Kidney epithelial cell (primary cell): Measurements from ENCODE around the gene RTN4IP1. TPM values are rescaled to one million over a fixed set of nuclear protein-coding genes. Genes with fewer than 3 reads are reported as not detected.

Experiments used
- DNase-seq: peaks from one replicate; pipeline ENCODE4 v3.0.0-alpha.2; 2010; ENCODE audit warnings: low read depth
- H3K27me3 ChIP-seq: 2 replicates; pipeline ENCODE4 v1.6.0; 2011; ENCODE audit warnings: low read length; ENCODE audit not compliant: control insufficient read depth, insufficient read depth
- H3K36me3 ChIP-seq: 2 replicates; pipeline ENCODE4 v1.5.1; 2011; ENCODE audit warnings: low read length; ENCODE audit not compliant: control insufficient read depth, insufficient read depth
- H3K4me3 ChIP-seq: 2 replicates; pipeline ENCODE4 v1.5.1; 2011; ENCODE audit warnings: low read depth, mild to moderate bottlenecking, control low read depth, low read length
- total RNA-seq: library from RNA; depleted of rRNA; stranded (reverse); fragments of >200 nt; gene quantifications from 2 replicates; pipeline ENCODE4 v1.2.3, GENCODE V29; 2015
- TF ChIP-seq, protein P1 (sequence below): IDR thresholded peaks from 2 replicates; pipeline ENCODE4 v1.5.1; 2011; ENCODE audit warnings: mild to moderate bottlenecking, moderate library complexity, low read length, control low read depth, inconsistent platforms; ENCODE audit not compliant: insufficient read depth, poor library complexity, severe bottlenecking

The RTN4IP1 gene
- total RNA-seq, 1 donor from 2014 or later = 8.2 TPM

DNA sequence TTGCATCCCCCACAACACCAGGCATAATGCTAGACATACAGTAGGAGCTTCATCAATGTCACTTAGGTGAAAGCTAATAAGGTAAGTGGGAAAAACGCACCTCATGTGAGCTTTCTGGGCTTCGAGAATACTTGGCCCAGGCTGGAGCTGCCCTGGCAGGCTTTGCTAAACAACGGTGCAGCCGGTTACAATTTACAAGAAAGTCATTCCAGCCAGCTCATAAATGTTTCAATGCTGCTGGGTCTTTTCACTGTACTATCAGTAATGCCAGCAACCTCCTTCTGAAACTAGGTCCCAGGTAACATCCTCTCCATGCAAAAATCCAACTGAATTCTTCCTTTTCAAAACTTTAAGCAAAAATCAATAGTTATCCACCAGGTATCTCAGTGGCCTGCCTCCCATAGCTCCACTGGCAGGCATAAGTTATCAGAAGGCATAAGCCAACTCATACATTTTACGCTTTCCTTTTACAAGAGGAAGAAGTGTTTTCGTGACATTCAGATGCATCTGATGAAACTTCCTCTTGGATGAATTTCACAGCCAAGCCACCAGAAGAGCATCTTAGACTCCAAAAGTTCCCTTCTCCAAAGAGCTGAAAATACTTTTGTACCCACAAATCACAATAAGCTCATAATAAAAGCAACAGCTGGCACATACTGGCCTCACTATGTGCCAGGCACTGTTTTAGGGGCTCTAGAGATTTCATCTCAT, 56.3 kb downstream of the RTN4IP1 start:
- H3K4me3 ChIP-seq = no peak overlapping the region
- TF ChIP-seq, protein P1, sequence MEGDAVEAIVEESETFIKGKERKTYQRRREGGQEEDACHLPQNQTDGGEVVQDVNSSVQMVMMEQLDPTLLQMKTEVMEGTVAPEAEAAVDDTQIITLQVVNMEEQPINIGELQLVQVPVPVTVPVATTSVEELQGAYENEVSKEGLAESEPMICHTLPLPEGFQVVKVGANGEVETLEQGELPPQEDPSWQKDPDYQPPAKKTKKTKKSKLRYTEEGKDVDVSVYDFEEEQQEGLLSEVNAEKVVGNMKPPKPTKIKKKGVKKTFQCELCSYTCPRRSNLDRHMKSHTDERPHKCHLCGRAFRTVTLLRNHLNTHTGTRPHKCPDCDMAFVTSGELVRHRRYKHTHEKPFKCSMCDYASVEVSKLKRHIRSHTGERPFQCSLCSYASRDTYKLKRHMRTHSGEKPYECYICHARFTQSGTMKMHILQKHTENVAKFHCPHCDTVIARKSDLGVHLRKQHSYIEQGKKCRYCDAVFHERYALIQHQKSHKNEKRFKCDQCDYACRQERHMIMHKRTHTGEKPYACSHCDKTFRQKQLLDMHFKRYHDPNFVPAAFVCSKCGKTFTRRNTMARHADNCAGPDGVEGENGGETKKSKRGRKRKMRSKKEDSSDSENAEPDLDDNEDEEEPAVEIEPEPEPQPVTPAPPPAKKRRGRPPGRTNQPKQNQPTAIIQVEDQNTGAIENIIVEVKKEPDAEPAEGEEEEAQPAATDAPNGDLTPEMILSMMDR = no peak
- H3K36me3 ChIP-seq = no peaks in the 10 kb centered on the region
- no peaks in the 10 kb centered on the region for H3K27me3 ChIP-seq
- DNase-seq = no peak

DNA sequence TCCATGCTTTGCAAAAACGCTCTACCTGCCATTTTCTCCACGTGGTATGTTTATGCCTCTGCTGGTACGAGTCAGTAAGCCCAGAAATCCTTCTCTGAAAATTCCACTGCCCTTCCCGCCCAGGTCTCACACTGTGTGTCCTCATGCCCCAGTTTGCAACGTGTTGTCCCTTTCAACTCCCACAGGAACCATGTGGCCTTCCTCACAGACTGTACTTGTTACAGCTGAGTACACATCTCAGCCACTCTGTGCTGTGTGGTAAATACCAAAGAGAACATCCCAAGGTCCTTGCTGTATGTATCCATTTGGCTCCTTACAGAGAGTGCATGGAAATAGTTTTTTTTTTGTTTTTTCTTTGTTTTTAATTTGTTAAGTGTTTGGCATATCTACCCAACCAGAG, 56.9 kb downstream of the RTN4IP1 start:
- no peak for DNase-seq
- H3K27me3 ChIP-seq = no peaks in the 10 kb centered on the region
- no peaks in the 10 kb centered on the region for H3K36me3 ChIP-seq
- no peak overlapping the region for H3K4me3 ChIP-seq
- TF ChIP-seq, protein P1 = no peak

- TF ChIP-seq, protein P1 = no peak
- H3K36me3 ChIP-seq = no peaks in the 10 kb centered on the region
Observed at GRCh38 chr6:106569428-106569827, 59.9 kb downstream of the RTN4IP1 start.

DNA sequence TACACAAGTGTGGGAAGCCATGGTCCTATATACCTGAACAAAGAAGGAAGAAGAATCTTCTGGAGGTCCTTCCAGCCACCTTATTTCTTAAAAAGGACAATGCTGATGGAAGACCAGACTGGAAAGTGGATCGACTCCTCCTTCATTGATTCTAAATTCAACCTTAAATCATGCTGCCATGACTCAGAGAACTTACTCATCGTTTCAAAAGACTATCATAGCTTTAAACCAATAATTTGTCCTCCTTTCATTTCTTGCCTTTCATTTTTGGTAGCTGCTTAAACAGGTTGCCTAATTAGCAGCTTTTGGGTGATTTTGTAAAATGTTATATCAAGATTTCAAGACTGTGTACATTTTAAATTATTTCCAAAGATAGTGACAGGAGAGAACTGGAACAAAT, 60.8 kb downstream of the RTN4IP1 start:
- DNase-seq = no peak
- Histone ChIP-seq H3K4me3 (no peak overlapping the region), H3K27me3 (no peaks in the 10 kb centered on the region), H3K36me3 (no peaks in the 10 kb centered on the region)
- TF ChIP-seq, protein P1 = no peak

More at GRCh38 chr6:106569428-106569827, 59.9 kb downstream of the RTN4IP1 start:
- H3K4me3 ChIP-seq = no peak overlapping the region
- DNase-seq = no peak
- H3K27me3 ChIP-seq = no peaks in the 10 kb centered on the region

GRCh38 chr6:106564476-106564875, 64.8 kb downstream of the RTN4IP1 start:
- no peak overlapping the region for H3K4me3 ChIP-seq
- no peaks in the 10 kb centered on the region for H3K36me3 ChIP-seq
- DNase-seq = no peak
- TF ChIP-seq, protein P1 = no peak
- H3K27me3 ChIP-seq = no peaks in the 10 kb centered on the region

- Histone ChIP-seq H3K4me3 (no peak overlapping the region), H3K27me3 (no peaks in the 10 kb centered on the region), H3K36me3 (no peaks in the 10 kb centered on the region)
- DNase-seq = no peak
- TF ChIP-seq, protein P1 = no peak
Observed at GRCh38 chr6:106563614-106564013, 65.7 kb downstream of the RTN4IP1 start.
